Neural cell (in vitro differentiated cells): Measurements from ENCODE around the gene COX7A2L.

Source experiments
- CTCF ChIP-seq: fragments of 450-650 bp; IDR thresholded peaks from 2 replicates; pipeline ENCODE4 v1.5.1; 2014; ENCODE audit warnings: antibody characterized with exemption, mild to moderate bottlenecking, moderate library complexity; ENCODE audit not compliant: poor library complexity, severe bottlenecking
- EZH2 ChIP-seq: fragments of 200-600, 300-800 bp; shearing (Covaris generic), sonication (generic); IDR thresholded peaks from 2 replicates; pipeline ENCODE4 v1.6.1; 2014; ENCODE audit warnings: antibody characterized with exemption, low read length, borderline replicate concordance, mild to moderate bottlenecking; ENCODE audit not compliant: insufficient read depth, poor library complexity, severe bottlenecking
- POLR2AphosphoS5 ChIP-seq: IDR thresholded peaks from 2 replicates; pipeline ENCODE4 v1.6.1; 2012
- TAF1 ChIP-seq: IDR thresholded peaks from 2 replicates; pipeline ENCODE4 v1.6.1; 2012; ENCODE audit warnings: low read depth

GRCh38 chr2:42333579-42333978, 27.4 kb downstream of the COX7A2L start:
- no peak for TF ChIP-seq POLR2AphosphoS5
- TF ChIP-seq CTCF = no peak
- TF ChIP-seq EZH2 = no peak
- no peak for TF ChIP-seq TAF1
